Panc1 (cell line): ENCODE measurements around the gene GRIN2D. TPM values are rescaled to one million over a fixed set of nuclear protein-coding genes. Genes with fewer than 3 reads are reported as not detected.

Experiments used
- ATAC-seq: fragments of 200-7000 bp; cut with Tn5 transposase; 2 replicates; pipeline ENCODE4 v1.9.1; 2020; ENCODE audit warnings: mild to moderate bottlenecking, moderate library complexity
- BruUV-seq: library from RNA; stranded (reverse); fragments of 400-500 nt; replicated peaks from 2 replicates; lab custom pipeline; 2021; lab: Mats Ljungman, UMichigan
- CTCF ChIA-PET: fragments of 300-600 bp; sonication (Branson Sonifier 250); formaldehyde crosslinking; loops from one replicate; lab custom pipeline; 2022; ENCODE audit warnings: antibody characterized with exemption; lab: Charles Lee
- POLR2A ChIA-PET: fragments of 300-600 bp; sonication (Branson Sonifier 250); formaldehyde crosslinking; loops from one replicate; lab custom pipeline; 2022; ENCODE audit warnings: antibody characterized with exemption; lab: Charles Lee
- DNase-seq: peaks from one replicate; pipeline ENCODE4 v3.0.0-alpha.2; 2010; ENCODE audit warnings: low read depth, low spot score
- H3K27ac ChIP-seq: 2 replicates; pipeline ENCODE4 v1.5.1; 2011; ENCODE audit warnings: mild to moderate bottlenecking, low read length, inconsistent platforms
- H3K27me3 ChIP-seq: fragments of 200-500 bp; sonication (Bioruptor generic); 2 replicates; pipeline ENCODE4 v1.6.0; 2014; ENCODE audit warnings: low read length, inconsistent platforms; ENCODE audit not compliant: control insufficient read depth, insufficient read depth
- H3K36me3 ChIP-seq: fragments of 200-500 bp; sonication (Bioruptor generic); 2 replicates; pipeline ENCODE4 v1.5.1; 2014; ENCODE audit warnings: inconsistent platforms, mild to moderate bottlenecking, low read length, moderate library complexity; ENCODE audit not compliant: control insufficient read depth, insufficient read depth
- H3K4me1 ChIP-seq: 2 replicates; pipeline ENCODE4 v1.5.1; 2011; ENCODE audit warnings: inconsistent platforms, mild to moderate bottlenecking, low read length, moderate library complexity; ENCODE audit not compliant: control insufficient read depth, insufficient read depth
- H3K4me3 ChIP-seq, 2 experiments: 2 replicates each; pipeline ENCODE4 v1.5.1; 2011 to 2012; ENCODE audit warnings: low read depth in 2 of 2, low read length in 2 of 2, mild to moderate bottlenecking in 2 of 2, inconsistent platforms in 1 of 2, moderate library complexity in 1 of 2
- H3K9me3 ChIP-seq: fragments of 200-500 bp; sonication (Bioruptor generic); 2 replicates; pipeline ENCODE4 v1.5.1; 2014; ENCODE audit warnings: low read depth, mild to moderate bottlenecking, inconsistent platforms, low read length, moderate library complexity; ENCODE audit not compliant: control insufficient read depth, insufficient read depth
- POLR2AphosphoS5 ChIP-seq: IDR thresholded peaks from 2 replicates; pipeline ENCODE4 v1.6.1; 2012; ENCODE audit warnings: mild to moderate bottlenecking, low read depth, low read length, moderate library complexity
- SIN3A ChIP-seq: IDR thresholded peaks from 2 replicates; pipeline ENCODE4 v1.6.1; 2012; ENCODE audit warnings: low read depth, mild to moderate bottlenecking, low read length, moderate library complexity, borderline replicate concordance; ENCODE audit not compliant: insufficient read depth
- TCF7L2 ChIP-seq: IDR thresholded peaks from 2 replicates; pipeline ENCODE4 v1.6.1; 2011; ENCODE audit warnings: mild to moderate bottlenecking, low read depth, low read length, inconsistent platforms
- in situ Hi-C: cut with HindIII; loops from 2 replicates; pipeline ENCODE4 v1.10.0; 2016; ENCODE audit warnings: low sequenced_read_pairs, low pct_unique_long_range_greater_than_20kb
- intact Hi-C: fragments of 100-400 bp; cut with micrococcal nuclease; formaldehyde crosslinking; loops from one replicate; pipeline ENCODE4 v1.10.0; 2022; ENCODE audit not compliant: unreplicated experiment
- total RNA-seq: library from RNA; stranded (reverse); gene quantifications from one replicate; pipeline ENCODE4 v1.2.1, GENCODE V29; 2021; ENCODE audit not compliant: unreplicated experiment
- TF ChIP-seq, protein P1 (sequence below), 2 experiments: IDR thresholded peaks; 2 replicates each; pipeline ENCODE4 v1.6.1; 2011 to 2012; ENCODE audit warnings: low read depth in 2 of 2, control low read depth in 1 of 2, low read length in 1 of 2, mild to moderate bottlenecking in 1 of 2, moderate library complexity in 1 of 2; ENCODE audit not compliant: insufficient read depth in 1 of 2
- TF ChIP-seq, protein P2 (sequence below): fragments of 450-650 bp; IDR thresholded peaks from 2 replicates; pipeline ENCODE4 v1.5.1; 2017; ENCODE audit warnings: mild to moderate bottlenecking

Gene GRIN2D
- total RNA-seq, 1 experiment from 2014 or later: 6.2 TPM

- Histone ChIP-seq H3K9me3 (no peaks in the 10 kb centered on the region), H3K4me1 (no peaks in the 10 kb centered on the region), H3K27ac (no peak overlapping the region), H3K27me3 (no peaks in the 10 kb centered on the region), H3K36me3 (no peaks in the 10 kb centered on the region), H3K4me3 (no peak overlapping the region)
- ChIA-PET CTCF (no interaction called here), POLR2A (no interaction called here)
- intact Hi-C loops (no loop called here), in situ Hi-C loops (no loop called here)
- no peak for DNase-seq
- ATAC-seq: no peak
- TF ChIP-seq POLR2AphosphoS5: no peak
- no peak for TF ChIP-seq SIN3A
- TF ChIP-seq, protein P1, sequence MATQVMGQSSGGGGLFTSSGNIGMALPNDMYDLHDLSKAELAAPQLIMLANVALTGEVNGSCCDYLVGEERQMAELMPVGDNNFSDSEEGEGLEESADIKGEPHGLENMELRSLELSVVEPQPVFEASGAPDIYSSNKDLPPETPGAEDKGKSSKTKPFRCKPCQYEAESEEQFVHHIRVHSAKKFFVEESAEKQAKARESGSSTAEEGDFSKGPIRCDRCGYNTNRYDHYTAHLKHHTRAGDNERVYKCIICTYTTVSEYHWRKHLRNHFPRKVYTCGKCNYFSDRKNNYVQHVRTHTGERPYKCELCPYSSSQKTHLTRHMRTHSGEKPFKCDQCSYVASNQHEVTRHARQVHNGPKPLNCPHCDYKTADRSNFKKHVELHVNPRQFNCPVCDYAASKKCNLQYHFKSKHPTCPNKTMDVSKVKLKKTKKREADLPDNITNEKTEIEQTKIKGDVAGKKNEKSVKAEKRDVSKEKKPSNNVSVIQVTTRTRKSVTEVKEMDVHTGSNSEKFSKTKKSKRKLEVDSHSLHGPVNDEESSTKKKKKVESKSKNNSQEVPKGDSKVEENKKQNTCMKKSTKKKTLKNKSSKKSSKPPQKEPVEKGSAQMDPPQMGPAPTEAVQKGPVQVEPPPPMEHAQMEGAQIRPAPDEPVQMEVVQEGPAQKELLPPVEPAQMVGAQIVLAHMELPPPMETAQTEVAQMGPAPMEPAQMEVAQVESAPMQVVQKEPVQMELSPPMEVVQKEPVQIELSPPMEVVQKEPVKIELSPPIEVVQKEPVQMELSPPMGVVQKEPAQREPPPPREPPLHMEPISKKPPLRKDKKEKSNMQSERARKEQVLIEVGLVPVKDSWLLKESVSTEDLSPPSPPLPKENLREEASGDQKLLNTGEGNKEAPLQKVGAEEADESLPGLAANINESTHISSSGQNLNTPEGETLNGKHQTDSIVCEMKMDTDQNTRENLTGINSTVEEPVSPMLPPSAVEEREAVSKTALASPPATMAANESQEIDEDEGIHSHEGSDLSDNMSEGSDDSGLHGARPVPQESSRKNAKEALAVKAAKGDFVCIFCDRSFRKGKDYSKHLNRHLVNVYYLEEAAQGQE (IDR thresholded peaks at IDR 0.05; ENCODE audit: insufficient read depth in 1 of 2, low read depth in 2 of 2, low read length in 1 of 2): no peak
- TF ChIP-seq TCF7L2: no peak
- TF ChIP-seq, protein P2, sequence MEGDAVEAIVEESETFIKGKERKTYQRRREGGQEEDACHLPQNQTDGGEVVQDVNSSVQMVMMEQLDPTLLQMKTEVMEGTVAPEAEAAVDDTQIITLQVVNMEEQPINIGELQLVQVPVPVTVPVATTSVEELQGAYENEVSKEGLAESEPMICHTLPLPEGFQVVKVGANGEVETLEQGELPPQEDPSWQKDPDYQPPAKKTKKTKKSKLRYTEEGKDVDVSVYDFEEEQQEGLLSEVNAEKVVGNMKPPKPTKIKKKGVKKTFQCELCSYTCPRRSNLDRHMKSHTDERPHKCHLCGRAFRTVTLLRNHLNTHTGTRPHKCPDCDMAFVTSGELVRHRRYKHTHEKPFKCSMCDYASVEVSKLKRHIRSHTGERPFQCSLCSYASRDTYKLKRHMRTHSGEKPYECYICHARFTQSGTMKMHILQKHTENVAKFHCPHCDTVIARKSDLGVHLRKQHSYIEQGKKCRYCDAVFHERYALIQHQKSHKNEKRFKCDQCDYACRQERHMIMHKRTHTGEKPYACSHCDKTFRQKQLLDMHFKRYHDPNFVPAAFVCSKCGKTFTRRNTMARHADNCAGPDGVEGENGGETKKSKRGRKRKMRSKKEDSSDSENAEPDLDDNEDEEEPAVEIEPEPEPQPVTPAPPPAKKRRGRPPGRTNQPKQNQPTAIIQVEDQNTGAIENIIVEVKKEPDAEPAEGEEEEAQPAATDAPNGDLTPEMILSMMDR: no peak
- BruUV-seq: no TSS peak
These were observed 14.4 kb upstream of the GRIN2D start for GRCh38 chr19:48379058-48379457.

DNA sequence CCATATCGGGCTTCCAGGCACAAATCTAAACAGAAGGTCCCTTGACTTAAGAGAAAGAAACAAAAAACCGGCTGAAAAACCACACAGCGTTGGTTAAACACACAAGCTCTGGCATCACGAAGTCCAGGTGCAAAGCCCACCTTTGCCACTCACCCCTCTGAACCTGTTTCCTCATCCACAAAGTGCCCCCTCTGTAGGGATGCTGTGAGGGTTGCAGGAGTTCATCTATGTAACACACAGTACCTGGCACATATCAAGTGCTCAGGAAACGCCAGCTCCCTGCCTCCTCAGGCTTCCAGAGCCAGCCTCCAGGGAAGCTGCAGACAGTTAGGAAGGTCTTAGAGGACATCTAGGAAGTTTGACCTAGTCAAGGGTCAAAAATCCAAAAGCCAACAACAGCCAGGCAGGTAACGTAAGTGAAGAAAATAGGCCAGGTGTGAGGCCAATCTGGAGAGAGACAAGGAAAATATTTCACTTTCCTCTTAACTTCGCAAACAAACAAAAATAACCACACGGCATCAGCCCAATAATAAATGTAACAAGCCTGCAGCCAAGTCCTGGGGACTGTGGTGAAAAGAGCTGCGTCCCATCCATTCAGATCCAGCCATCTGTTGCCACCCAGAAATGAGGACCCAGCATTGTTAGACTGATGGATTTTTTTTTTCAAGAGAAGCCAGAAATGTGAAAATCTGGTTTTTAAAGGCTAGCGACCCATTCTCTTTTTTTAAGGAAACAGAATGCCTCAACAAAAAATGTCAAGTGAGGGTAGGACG lies 12.1 kb upstream of the GRIN2D start:
- ATAC-seq: no peak
- Histone ChIP-seq H3K27ac (no peak overlapping the region), H3K36me3 (no peaks in the 10 kb centered on the region; the same call in 1 of the 2 replicates), H3K9me3 (no peaks in the 10 kb centered on the region), H3K4me3 (no peak overlapping the region), H3K27me3 (no peaks in the 10 kb centered on the region), H3K4me1 (no peaks in the 10 kb centered on the region)
- CTCF ChIA-PET: no interaction called here
- POLR2A ChIA-PET: no interaction called here
- in situ Hi-C loops (no loop called here), intact Hi-C loops (no loop called here)
- DNase-seq: no peak
- BruUV-seq: no TSS peak
- TF ChIP-seq, protein P1 (IDR thresholded peaks at IDR 0.05; ENCODE audit: insufficient read depth in 1 of 2, low read depth in 2 of 2, low read length in 1 of 2): no peak
- TF ChIP-seq POLR2AphosphoS5 (no peak), SIN3A (no peak), TCF7L2 (no peak)
- TF ChIP-seq, protein P2: no peak
